GM23338 (cell line): ENCODE data around the gene DCPS. TPM values are rescaled to one million over a fixed set of nuclear protein-coding genes. Genes with fewer than 3 reads are reported as not detected.

ENCODE experiments used
- ATAC-seq: fragments of 200-7000 bp; cut with Tn5 transposase; 3 replicates; pipeline ENCODE4 v1.9.1; 2020
- DNase-seq: peaks from one replicate; pipeline ENCODE4 v3.0.0-alpha.2; 2015; ENCODE audit warnings: low spot score
- H2AFZ ChIP-seq: fragments of 200-600 bp; sonication (generic); 2 replicates; pipeline ENCODE4 v1.8.0; 2016; ENCODE audit warnings: antibody characterized with exemption, mild to moderate bottlenecking, moderate library complexity
- H3F3A ChIP-seq: fragments of 200-600 bp; sonication (generic); replicated peaks from 2 replicates; pipeline ENCODE4 v1.8.0; 2017; ENCODE audit warnings: antibody characterized with exemption, mixed run types, low read depth
- H3K27ac ChIP-seq: fragments of 200-600 bp; sonication (generic); 2 replicates; pipeline ENCODE4 v1.6.1; 2016; ENCODE audit warnings: low read depth
- H3K27me3 ChIP-seq: fragments of 200-600 bp; sonication (generic); 2 replicates; pipeline ENCODE4 v1.8.0; 2016; ENCODE audit warnings: mild to moderate bottlenecking, mixed run types, moderate library complexity; ENCODE audit not compliant: insufficient read depth
- H3K36me3 ChIP-seq: fragments of 200-600 bp; sonication (generic); 2 replicates; pipeline ENCODE4 v1.8.0; 2016; ENCODE audit warnings: mild to moderate bottlenecking; ENCODE audit not compliant: insufficient read depth
- H3K4me1 ChIP-seq: fragments of 200-600 bp; sonication (generic); 2 replicates; pipeline ENCODE4 v1.8.0; 2016; ENCODE audit warnings: mild to moderate bottlenecking, moderate library complexity; ENCODE audit not compliant: insufficient read depth
- H3K4me2 ChIP-seq: fragments of 200-600 bp; sonication (generic); 2 replicates; pipeline ENCODE4 v1.7.1; 2017; ENCODE audit warnings: mixed run types
- H3K4me3 ChIP-seq: fragments of 200-600 bp; sonication (generic); 2 replicates; pipeline ENCODE4 v1.6.1; 2016; ENCODE audit warnings: mixed run types
- H3K79me2 ChIP-seq: fragments of 200-600 bp; sonication (generic); replicated peaks from 2 replicates; pipeline ENCODE4 v1.8.0; 2017; ENCODE audit warnings: mild to moderate bottlenecking; ENCODE audit not compliant: insufficient read depth
- H3K9me2 ChIP-seq: fragments of 200-600 bp; sonication (generic); 2 replicates; pipeline ENCODE4 v1.8.0; 2017; ENCODE audit not compliant: insufficient read depth
- H4K20me1 ChIP-seq: fragments of 200-600 bp; sonication (generic); replicated peaks from 2 replicates; pipeline ENCODE4 v1.8.0; 2017; ENCODE audit warnings: mild to moderate bottlenecking; ENCODE audit not compliant: insufficient read depth
- H3K27ac Mint-ChIP-seq: 2 replicates; pipeline ENCODE4 v1.8.0; 2020; ENCODE audit warnings: inconsistent platforms, mild to moderate bottlenecking, moderate library complexity, mixed read lengths
- H3K27me3 Mint-ChIP-seq: 3 replicates; pipeline ENCODE4 v1.8.0; 2022; ENCODE audit warnings: low read depth, mild to moderate bottlenecking, moderate library complexity, mixed read lengths, inconsistent platforms; ENCODE audit not compliant: insufficient read depth, poor library complexity
- H3K36me3 Mint-ChIP-seq: 3 replicates; pipeline ENCODE4 v1.8.0; 2021; ENCODE audit warnings: low read depth, mild to moderate bottlenecking, inconsistent platforms, moderate library complexity, mixed read lengths
- H3K4me1 Mint-ChIP-seq: 3 replicates; pipeline ENCODE4 v1.8.0; 2020; ENCODE audit warnings: mild to moderate bottlenecking, inconsistent platforms, mixed read lengths
- H3K4me3 Mint-ChIP-seq: 3 replicates; pipeline ENCODE4 v1.8.0; 2021; ENCODE audit warnings: moderate library complexity, mild to moderate bottlenecking, inconsistent platforms, mixed read lengths
- H3K9me3 Mint-ChIP-seq: 3 replicates; pipeline ENCODE4 v1.8.0; 2020; ENCODE audit warnings: moderate library complexity, mild to moderate bottlenecking, inconsistent platforms, mixed read lengths
- CREB1 ChIP-seq: fragments of 250-450 bp; sonication (Bioruptor Pico); IDR thresholded peaks from 2 replicates; pipeline ENCODE4 v1.5.0; 2020; ENCODE audit warnings: low read depth, mild to moderate bottlenecking, moderate library complexity
- EZH2 ChIP-seq: fragments of 200-600 bp; sonication (generic); IDR thresholded peaks from one replicate; pipeline ENCODE4 v1.8.0; 2017; ENCODE audit warnings: antibody characterized with exemption, mild to moderate bottlenecking, low read depth; ENCODE audit not compliant: unreplicated experiment
- EZH2phosphoT487 ChIP-seq: fragments of 200-600 bp; sonication (generic); IDR thresholded peaks from one replicate; pipeline ENCODE4 v1.8.1; 2018; ENCODE audit warnings: antibody characterized with exemption; ENCODE audit not compliant: unreplicated experiment
- JUNB ChIP-seq: IDR thresholded peaks from one replicate; pipeline ENCODE4 v1.6.1; 2016; ENCODE audit warnings: antibody characterized with exemption; ENCODE audit not compliant: unreplicated experiment
- NANOG ChIP-seq: IDR thresholded peaks from 2 replicates; pipeline ENCODE4 v1.6.1; 2016; ENCODE audit warnings: antibody characterized with exemption, borderline replicate concordance
- POLR2AphosphoS5 ChIP-seq: IDR thresholded peaks from 2 replicates; pipeline ENCODE4 v1.6.1; 2016; ENCODE audit warnings: antibody characterized with exemption, low read depth
- STAT1 ChIP-seq: IDR thresholded peaks from one replicate; pipeline ENCODE4 v1.6.1; 2016; ENCODE audit warnings: antibody characterized with exemption; ENCODE audit not compliant: unreplicated experiment
- ZNF114 ChIP-seq: fragments of 250-450 bp; sonication (Bioruptor Pico); IDR thresholded peaks from 2 replicates; pipeline ENCODE4 v1.5.0; 2020; ENCODE audit warnings: mild to moderate bottlenecking, moderate library complexity
- ZNF331 ChIP-seq: fragments of 250-450 bp; sonication (Bioruptor Pico); IDR thresholded peaks from 2 replicates; pipeline ENCODE4 v1.5.0; 2020; ENCODE audit warnings: low read depth, mild to moderate bottlenecking, moderate library complexity
- polyA plus RNA-seq: library from polyadenylated mRNA; unstranded; fragments of >200 nt; fragmentation: Nextera tagmentation; extraction: Ambion mirVana; gene quantifications from 2 replicates; pipeline ENCODE4 v1.2.1, GENCODE V29; 2016
- total RNA-seq: library from RNA; depleted of rRNA; stranded (reverse); fragments of >200 nt; shearing (Covaris generic); gene quantifications from 2 replicates; pipeline ENCODE4 v1.2.3, GENCODE V29; 2014
- TF ChIP-seq, protein P1 (sequence below): fragments of 250-450 bp; sonication (Bioruptor Pico); IDR thresholded peaks from 2 replicates; pipeline ENCODE4 v1.5.0; 2020; ENCODE audit warnings: mild to moderate bottlenecking, moderate library complexity
- TF ChIP-seq, protein P2 (sequence below): IDR thresholded peaks from one replicate; pipeline ENCODE4 v1.6.1; 2018; ENCODE audit warnings: antibody characterized with exemption; ENCODE audit not compliant: unreplicated experiment
- TF ChIP-seq, protein P3 (sequence below), 2 experiments: fragments of 200-600 bp in 1 of 2; sonication (generic) in 1 of 2; conservative IDR thresholded peaks; 2 replicates each; pipeline versions ENCODE4 v1.5.1 to v1.6.1; 2016 to 2017; ENCODE audit warnings: antibody characterized with exemption in 2 of 2, low read depth in 2 of 2, mild to moderate bottlenecking in 2 of 2, moderate library complexity in 1 of 2
- TF ChIP-seq, protein P4 (sequence below): IDR thresholded peaks from 2 replicates; pipeline ENCODE4 v1.6.1; 2016; ENCODE audit warnings: antibody characterized with exemption

DCPS gene
- total and polyA plus RNA-seq, 2 experiments from 2014 or later, result 26.8 to 46.4 TPM

DNA sequence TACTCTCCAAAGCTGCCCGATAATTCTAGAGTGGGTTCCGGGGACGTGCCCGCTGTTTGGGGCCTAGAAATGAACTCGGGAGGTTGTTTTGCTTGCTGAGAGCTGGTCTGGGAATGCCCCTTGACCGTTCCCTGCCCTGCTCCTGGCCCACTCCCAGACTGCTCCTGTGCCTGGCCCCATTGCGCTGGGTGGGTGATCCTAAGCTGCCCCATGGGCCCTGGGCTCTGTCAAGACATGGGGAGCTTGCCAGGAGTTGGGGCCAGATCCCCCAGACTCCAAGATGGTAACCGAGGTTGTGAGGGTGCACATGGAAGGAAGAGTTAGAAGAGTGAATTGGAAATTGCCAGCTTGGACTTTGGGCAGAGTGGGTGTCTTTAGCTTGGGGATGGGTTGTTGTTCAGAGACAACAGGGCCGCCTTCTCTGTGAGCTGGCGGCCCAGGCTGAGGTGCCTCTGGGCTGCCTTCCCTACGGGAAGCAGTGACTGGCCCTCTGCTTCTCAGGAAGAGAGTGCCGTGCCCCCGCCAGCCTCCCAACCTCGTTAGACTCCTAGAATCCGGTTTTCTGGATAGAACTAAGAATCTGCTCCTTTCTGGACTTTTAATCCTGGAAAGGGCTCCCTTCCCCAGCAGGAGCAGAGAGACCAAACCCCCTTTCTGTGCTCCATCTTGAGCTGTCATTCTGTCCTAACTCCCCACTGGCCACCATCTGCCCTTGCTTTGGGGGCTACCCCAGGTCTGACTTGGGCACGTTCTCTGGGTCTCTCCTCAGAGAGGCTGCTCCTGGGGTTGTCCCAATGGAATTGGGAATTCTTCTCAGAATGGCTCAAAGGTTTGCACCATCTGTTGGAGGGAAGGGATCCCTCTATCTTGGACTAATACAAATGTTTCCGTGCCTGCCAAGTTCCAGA is 53.4 kb downstream of the DCPS start:
- peak overlapping the region; percentile 91 for H3K4me2 ChIP-seq
- H3K4me3 Mint-ChIP-seq, result peak overlapping the region; percentile 74
- no peak for TF ChIP-seq ZNF331 (CRISPR knock-in tag)
- TF ChIP-seq JUNB, result no peak
- TF ChIP-seq EZH2phosphoT487, result no peak
- no peak for TF ChIP-seq EZH2
- no peak for TF ChIP-seq STAT1
- TF ChIP-seq, protein P1, sequence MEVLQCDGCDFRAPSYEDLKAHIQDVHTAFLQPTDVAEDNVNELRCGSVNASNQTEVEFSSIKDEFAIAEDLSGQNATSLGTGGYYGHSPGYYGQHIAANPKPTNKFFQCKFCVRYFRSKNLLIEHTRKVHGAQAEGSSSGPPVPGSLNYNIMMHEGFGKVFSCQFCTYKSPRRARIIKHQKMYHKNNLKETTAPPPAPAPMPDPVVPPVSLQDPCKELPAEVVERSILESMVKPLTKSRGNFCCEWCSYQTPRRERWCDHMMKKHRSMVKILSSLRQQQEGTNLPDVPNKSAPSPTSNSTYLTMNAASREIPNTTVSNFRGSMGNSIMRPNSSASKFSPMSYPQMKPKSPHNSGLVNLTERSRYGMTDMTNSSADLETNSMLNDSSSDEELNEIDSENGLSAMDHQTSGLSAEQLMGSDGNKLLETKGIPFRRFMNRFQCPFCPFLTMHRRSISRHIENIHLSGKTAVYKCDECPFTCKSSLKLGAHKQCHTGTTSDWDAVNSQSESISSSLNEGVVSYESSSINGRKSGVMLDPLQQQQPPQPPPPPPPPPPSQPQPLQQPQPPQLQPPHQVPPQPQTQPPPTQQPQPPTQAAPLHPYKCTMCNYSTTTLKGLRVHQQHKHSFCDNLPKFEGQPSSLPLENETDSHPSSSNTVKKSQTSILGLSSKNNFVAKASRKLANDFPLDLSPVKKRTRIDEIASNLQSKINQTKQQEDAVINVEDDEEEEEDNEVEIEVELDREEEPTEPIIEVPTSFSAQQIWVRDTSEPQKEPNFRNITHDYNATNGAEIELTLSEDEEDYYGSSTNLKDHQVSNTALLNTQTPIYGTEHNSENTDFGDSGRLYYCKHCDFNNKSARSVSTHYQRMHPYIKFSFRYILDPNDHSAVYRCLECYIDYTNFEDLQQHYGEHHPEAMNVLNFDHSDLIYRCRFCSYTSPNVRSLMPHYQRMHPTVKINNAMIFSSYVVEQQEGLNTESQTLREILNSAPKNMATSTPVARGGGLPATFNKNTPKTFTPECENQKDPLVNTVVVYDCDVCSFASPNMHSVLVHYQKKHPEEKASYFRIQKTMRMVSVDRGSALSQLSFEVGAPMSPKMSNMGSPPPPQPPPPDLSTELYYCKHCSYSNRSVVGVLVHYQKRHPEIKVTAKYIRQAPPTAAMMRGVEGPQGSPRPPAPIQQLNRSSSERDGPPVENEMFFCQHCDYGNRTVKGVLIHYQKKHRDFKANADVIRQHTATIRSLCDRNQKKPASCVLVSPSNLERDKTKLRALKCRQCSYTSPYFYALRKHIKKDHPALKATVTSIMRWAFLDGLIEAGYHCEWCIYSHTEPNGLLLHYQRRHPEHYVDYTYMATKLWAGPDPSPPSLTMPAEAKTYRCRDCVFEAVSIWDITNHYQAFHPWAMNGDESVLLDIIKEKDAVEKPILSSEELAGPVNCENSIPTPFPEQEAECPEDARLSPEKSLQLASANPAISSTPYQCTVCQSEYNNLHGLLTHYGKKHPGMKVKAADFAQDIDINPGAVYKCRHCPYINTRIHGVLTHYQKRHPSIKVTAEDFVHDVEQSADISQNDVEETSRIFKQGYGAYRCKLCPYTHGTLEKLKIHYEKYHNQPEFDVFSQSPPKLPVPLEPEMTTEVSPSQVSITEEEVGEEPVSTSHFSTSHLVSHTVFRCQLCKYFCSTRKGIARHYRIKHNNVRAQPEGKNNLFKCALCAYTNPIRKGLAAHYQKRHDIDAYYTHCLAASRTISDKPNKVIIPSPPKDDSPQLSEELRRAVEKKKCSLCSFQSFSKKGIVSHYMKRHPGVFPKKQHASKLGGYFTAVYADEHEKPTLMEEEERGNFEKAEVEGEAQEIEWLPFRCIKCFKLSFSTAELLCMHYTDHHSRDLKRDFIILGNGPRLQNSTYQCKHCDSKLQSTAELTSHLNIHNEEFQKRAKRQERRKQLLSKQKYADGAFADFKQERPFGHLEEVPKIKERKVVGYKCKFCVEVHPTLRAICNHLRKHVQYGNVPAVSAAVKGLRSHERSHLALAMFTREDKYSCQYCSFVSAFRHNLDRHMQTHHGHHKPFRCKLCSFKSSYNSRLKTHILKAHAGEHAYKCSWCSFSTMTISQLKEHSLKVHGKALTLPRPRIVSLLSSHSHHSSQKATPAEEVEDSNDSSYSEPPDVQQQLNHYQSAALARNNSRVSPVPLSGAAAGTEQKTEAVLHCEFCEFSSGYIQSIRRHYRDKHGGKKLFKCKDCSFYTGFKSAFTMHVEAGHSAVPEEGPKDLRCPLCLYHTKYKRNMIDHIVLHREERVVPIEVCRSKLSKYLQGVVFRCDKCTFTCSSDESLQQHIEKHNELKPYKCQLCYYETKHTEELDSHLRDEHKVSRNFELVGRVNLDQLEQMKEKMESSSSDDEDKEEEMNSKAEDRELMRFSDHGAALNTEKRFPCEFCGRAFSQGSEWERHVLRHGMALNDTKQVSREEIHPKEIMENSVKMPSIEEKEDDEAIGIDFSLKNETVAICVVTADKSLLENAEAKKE (CRISPR knock-in tag), result no peak
- TF ChIP-seq NANOG, result no peak
- TF ChIP-seq, protein P2, sequence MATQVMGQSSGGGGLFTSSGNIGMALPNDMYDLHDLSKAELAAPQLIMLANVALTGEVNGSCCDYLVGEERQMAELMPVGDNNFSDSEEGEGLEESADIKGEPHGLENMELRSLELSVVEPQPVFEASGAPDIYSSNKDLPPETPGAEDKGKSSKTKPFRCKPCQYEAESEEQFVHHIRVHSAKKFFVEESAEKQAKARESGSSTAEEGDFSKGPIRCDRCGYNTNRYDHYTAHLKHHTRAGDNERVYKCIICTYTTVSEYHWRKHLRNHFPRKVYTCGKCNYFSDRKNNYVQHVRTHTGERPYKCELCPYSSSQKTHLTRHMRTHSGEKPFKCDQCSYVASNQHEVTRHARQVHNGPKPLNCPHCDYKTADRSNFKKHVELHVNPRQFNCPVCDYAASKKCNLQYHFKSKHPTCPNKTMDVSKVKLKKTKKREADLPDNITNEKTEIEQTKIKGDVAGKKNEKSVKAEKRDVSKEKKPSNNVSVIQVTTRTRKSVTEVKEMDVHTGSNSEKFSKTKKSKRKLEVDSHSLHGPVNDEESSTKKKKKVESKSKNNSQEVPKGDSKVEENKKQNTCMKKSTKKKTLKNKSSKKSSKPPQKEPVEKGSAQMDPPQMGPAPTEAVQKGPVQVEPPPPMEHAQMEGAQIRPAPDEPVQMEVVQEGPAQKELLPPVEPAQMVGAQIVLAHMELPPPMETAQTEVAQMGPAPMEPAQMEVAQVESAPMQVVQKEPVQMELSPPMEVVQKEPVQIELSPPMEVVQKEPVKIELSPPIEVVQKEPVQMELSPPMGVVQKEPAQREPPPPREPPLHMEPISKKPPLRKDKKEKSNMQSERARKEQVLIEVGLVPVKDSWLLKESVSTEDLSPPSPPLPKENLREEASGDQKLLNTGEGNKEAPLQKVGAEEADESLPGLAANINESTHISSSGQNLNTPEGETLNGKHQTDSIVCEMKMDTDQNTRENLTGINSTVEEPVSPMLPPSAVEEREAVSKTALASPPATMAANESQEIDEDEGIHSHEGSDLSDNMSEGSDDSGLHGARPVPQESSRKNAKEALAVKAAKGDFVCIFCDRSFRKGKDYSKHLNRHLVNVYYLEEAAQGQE, result no peak
- TF ChIP-seq, protein P3, sequence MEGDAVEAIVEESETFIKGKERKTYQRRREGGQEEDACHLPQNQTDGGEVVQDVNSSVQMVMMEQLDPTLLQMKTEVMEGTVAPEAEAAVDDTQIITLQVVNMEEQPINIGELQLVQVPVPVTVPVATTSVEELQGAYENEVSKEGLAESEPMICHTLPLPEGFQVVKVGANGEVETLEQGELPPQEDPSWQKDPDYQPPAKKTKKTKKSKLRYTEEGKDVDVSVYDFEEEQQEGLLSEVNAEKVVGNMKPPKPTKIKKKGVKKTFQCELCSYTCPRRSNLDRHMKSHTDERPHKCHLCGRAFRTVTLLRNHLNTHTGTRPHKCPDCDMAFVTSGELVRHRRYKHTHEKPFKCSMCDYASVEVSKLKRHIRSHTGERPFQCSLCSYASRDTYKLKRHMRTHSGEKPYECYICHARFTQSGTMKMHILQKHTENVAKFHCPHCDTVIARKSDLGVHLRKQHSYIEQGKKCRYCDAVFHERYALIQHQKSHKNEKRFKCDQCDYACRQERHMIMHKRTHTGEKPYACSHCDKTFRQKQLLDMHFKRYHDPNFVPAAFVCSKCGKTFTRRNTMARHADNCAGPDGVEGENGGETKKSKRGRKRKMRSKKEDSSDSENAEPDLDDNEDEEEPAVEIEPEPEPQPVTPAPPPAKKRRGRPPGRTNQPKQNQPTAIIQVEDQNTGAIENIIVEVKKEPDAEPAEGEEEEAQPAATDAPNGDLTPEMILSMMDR (conservative IDR thresholded peaks at IDR 0.05; ENCODE audit: low read depth in 2 of 2), result no peak
- TF ChIP-seq ZNF114 (CRISPR knock-in tag), result no peak
- no peak for TF ChIP-seq POLR2AphosphoS5
- no peak for TF ChIP-seq CREB1 (CRISPR knock-in tag)
- TF ChIP-seq, protein P4, sequence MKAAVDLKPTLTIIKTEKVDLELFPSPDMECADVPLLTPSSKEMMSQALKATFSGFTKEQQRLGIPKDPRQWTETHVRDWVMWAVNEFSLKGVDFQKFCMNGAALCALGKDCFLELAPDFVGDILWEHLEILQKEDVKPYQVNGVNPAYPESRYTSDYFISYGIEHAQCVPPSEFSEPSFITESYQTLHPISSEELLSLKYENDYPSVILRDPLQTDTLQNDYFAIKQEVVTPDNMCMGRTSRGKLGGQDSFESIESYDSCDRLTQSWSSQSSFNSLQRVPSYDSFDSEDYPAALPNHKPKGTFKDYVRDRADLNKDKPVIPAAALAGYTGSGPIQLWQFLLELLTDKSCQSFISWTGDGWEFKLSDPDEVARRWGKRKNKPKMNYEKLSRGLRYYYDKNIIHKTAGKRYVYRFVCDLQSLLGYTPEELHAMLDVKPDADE, result no peak
- peak overlapping the region; percentile 88; the same call in 1 of the 2 replicates for H3K4me3 ChIP-seq
- peaks cover 61% of the 10 kb centered on the region for H3K4me1 Mint-ChIP-seq
- H3K79me2 ChIP-seq, result peaks cover 61% of the 10 kb centered on the region
- peaks cover 3% of the 10 kb centered on the region; the same call in 1 of the 2 replicates for H4K20me1 ChIP-seq
- no peaks in the 10 kb centered on the region; the same call in 2 of the 3 replicates for H3K36me3 Mint-ChIP-seq
- no peaks in the 10 kb centered on the region for H3K36me3 ChIP-seq
- H3K27me3 Mint-ChIP-seq, result peaks cover 10% of the 10 kb centered on the region
- no peak overlapping the region for H2AFZ ChIP-seq
- H3K27me3 ChIP-seq, result no peaks in the 10 kb centered on the region
- ATAC-seq (no peak), DNase-seq (no peak)
- H3K4me1 ChIP-seq, result peaks cover 37% of the 10 kb centered on the region
- no peak overlapping the region for H3K27ac ChIP-seq
- 0 out of 2 replicates have a peak, but pooled peaks cover 2% of the 10 kb centered on the region for H3K9me2 ChIP-seq
- H3F3A ChIP-seq, result no peaks in the 10 kb centered on the region
- no peaks in the 10 kb centered on the region for H3K9me3 Mint-ChIP-seq
- no peak overlapping the region for H3K27ac Mint-ChIP-seq
